ENCODE results near the gene IL19. TPM values are rescaled to one million over a fixed set of nuclear protein-coding genes. Genes with fewer than 3 reads are reported as not detected.

IL19 gene
- total and polyA plus RNA-seq, 4 donors, result not detected

GRCh38 chr1:206757524-206758266 is 12.9 kb upstream of the IL19 start:
- WGBS, result 72% methylated on average over 13 of the region's 13 CpGs
- Histone ChIP-seq H3K4me3 (ENCODE audit: low read depth in 1 of 3, low read length in 3 of 3) (no peak overlapping the region), H3K27ac (ENCODE audit: low read depth in 1 of 2, low read length in 2 of 2) (no peak overlapping the region), H3K36me3 (ENCODE audit: control insufficient read depth in 4 of 4, insufficient read depth in 3 of 4, low read depth in 1 of 4, low read length in 3 of 4) (no peaks in the 10 kb centered on the region), H3K9ac (ENCODE audit: low read depth in 1 of 2, low read length in 2 of 2) (no peak overlapping the region), H3K27me3 (ENCODE audit: control insufficient read depth in 4 of 4, insufficient read depth in 4 of 4, low read length in 3 of 4) (peaks cover 0 to 2% (median 0%) of the 10 kb centered on the region in 4 donors), H3K9me3 (ENCODE audit: control insufficient read depth in 4 of 4, low read length in 3 of 4) (no peaks in the 10 kb centered on the region), H3K4me1 (ENCODE audit: control insufficient read depth in 4 of 4, insufficient read depth in 4 of 4, low read length in 3 of 4) (no peaks in the 10 kb centered on the region)
- TF ChIP-seq FOXA2 (IDR thresholded peaks at IDR 0.05), result no peak
- TF ChIP-seq ATF3 (IDR thresholded peaks at IDR 0.05), result no peak
- TF ChIP-seq SP1 (IDR thresholded peaks at IDR 0.05), result no peak
- no peak for TF ChIP-seq ZBTB33 (IDR thresholded peaks at IDR 0.05)
- no peak for TF ChIP-seq RAD21 (IDR thresholded peaks at IDR 0.05)
- no peak for TF ChIP-seq YY1 (IDR thresholded peaks at IDR 0.05)
- TF ChIP-seq JUND (IDR thresholded peaks at IDR 0.05), result no peak
- TF ChIP-seq HNF4A (conservative IDR thresholded peaks at IDR 0.05), result no peak
- no peak for TF ChIP-seq FOXA1 (IDR thresholded peaks at IDR 0.05)
- TF ChIP-seq, protein P1, sequence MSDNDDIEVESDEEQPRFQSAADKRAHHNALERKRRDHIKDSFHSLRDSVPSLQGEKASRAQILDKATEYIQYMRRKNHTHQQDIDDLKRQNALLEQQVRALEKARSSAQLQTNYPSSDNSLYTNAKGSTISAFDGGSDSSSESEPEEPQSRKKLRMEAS (IDR thresholded peaks at IDR 0.05), result no peak
- no peak for TF ChIP-seq RXRA (IDR thresholded peaks at IDR 0.05)
- no peak for TF ChIP-seq TAF1 (conservative IDR thresholded peaks at IDR 0.05)
- TF ChIP-seq, protein P2, sequence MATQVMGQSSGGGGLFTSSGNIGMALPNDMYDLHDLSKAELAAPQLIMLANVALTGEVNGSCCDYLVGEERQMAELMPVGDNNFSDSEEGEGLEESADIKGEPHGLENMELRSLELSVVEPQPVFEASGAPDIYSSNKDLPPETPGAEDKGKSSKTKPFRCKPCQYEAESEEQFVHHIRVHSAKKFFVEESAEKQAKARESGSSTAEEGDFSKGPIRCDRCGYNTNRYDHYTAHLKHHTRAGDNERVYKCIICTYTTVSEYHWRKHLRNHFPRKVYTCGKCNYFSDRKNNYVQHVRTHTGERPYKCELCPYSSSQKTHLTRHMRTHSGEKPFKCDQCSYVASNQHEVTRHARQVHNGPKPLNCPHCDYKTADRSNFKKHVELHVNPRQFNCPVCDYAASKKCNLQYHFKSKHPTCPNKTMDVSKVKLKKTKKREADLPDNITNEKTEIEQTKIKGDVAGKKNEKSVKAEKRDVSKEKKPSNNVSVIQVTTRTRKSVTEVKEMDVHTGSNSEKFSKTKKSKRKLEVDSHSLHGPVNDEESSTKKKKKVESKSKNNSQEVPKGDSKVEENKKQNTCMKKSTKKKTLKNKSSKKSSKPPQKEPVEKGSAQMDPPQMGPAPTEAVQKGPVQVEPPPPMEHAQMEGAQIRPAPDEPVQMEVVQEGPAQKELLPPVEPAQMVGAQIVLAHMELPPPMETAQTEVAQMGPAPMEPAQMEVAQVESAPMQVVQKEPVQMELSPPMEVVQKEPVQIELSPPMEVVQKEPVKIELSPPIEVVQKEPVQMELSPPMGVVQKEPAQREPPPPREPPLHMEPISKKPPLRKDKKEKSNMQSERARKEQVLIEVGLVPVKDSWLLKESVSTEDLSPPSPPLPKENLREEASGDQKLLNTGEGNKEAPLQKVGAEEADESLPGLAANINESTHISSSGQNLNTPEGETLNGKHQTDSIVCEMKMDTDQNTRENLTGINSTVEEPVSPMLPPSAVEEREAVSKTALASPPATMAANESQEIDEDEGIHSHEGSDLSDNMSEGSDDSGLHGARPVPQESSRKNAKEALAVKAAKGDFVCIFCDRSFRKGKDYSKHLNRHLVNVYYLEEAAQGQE (IDR thresholded peaks at IDR 0.05), result no peak
- TF ChIP-seq EGR1 (IDR thresholded peaks at IDR 0.05; ENCODE audit: low read depth in 2 of 2), result no peak
- DNase-seq (ENCODE audit: low spot score), result no peak

- DNase-seq (ENCODE audit: low spot score), result no peak
- WGBS, result 92% methylated on average over 1 of the region's 1 CpG
- Histone ChIP-seq H3K27ac (ENCODE audit: low read depth in 1 of 2, low read length in 2 of 2) (no peak overlapping the region), H3K9me3 (ENCODE audit: control insufficient read depth in 4 of 4, low read length in 3 of 4) (peaks cover 0 to 2% (median 0%) of the 10 kb centered on the region in 4 donors), H3K36me3 (ENCODE audit: control insufficient read depth in 4 of 4, insufficient read depth in 3 of 4, low read depth in 1 of 4, low read length in 3 of 4) (no peaks in the 10 kb centered on the region), H3K9ac (ENCODE audit: low read depth in 1 of 2, low read length in 2 of 2) (no peak overlapping the region), H3K4me1 (ENCODE audit: control insufficient read depth in 4 of 4, insufficient read depth in 4 of 4, low read length in 3 of 4) (peaks cover 0 to under 1% (median 0%) of the 10 kb centered on the region in 4 donors), H3K27me3 (ENCODE audit: control insufficient read depth in 4 of 4, insufficient read depth in 4 of 4, low read length in 3 of 4) (peaks cover 0 to 2% (median 0%) of the 10 kb centered on the region in 4 donors), H3K4me3 (ENCODE audit: low read depth in 1 of 3, low read length in 3 of 3) (no peak overlapping the region)
- TF ChIP-seq RXRA (IDR thresholded peaks at IDR 0.05) (no peak), HNF4A (conservative IDR thresholded peaks at IDR 0.05) (no peak), ZBTB33 (IDR thresholded peaks at IDR 0.05) (no peak), TAF1 (conservative IDR thresholded peaks at IDR 0.05) (no peak), NR2F2 (IDR thresholded peaks at IDR 0.05) (no peak), EGR1 (IDR thresholded peaks at IDR 0.05; ENCODE audit: low read depth in 2 of 2) (no peak), YY1 (IDR thresholded peaks at IDR 0.05) (no peak), ATF3 (IDR thresholded peaks at IDR 0.05) (no peak)
- TF ChIP-seq, protein P1 (IDR thresholded peaks at IDR 0.05), result no peak
- TF ChIP-seq, protein P2 (IDR thresholded peaks at IDR 0.05), result no peak
Observed at GRCh38 chr1:206760590-206760989, 10.0 kb upstream of the IL19 start.

Data from liver (tissue), 9 donors.